GM12891 (cell line): Measurements from ENCODE around the gene MGAM2.

ENCODE experiments used
- POLR2A ChIP-seq: IDR thresholded peaks from 2 replicates; pipeline ENCODE4 v1.6.1; 2011; ENCODE audit warnings: low read depth, low read length, control low read depth
- POLR2AphosphoS5 ChIP-seq: IDR thresholded peaks from 2 replicates; pipeline ENCODE4 v1.6.1; 2011; ENCODE audit warnings: low read depth, low read length, control low read depth
- POU2F2 ChIP-seq: IDR thresholded peaks from 2 replicates; pipeline ENCODE4 v1.6.1; 2011; ENCODE audit warnings: low read depth, mild to moderate bottlenecking, control low read depth, low read length, moderate library complexity
- SPI1 ChIP-seq: IDR thresholded peaks from 2 replicates; pipeline ENCODE4 v1.6.1; 2011; ENCODE audit warnings: low read depth, low read length, control low read depth
- TAF1 ChIP-seq: IDR thresholded peaks from 2 replicates; pipeline ENCODE4 v1.6.1; 2011; ENCODE audit warnings: low read depth, low read length, control low read depth

DNA sequence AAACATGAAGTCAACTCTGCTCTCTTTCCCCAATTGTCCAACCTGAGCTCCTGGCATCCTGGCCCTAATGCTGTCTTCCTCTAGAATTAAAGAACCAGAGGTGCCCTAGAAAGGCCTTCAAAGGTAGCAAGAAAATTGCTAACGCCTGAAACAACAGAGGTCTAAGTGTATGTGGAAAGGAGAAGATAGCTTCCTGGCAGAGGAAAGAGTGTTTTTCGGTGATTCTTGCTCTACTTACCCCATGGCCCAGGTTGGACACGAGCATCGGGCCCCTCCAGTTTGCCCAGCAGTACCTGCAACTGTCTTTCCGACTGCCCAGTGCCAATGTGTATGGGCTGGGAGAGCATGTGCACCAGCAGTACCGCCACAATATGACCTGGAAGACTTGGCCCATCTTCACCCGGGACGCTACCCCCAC lies 22.2 kb downstream of the MGAM2 start:
- TF ChIP-seq POLR2AphosphoS5 (no peak), TAF1 (no peak), POLR2A (no peak), SPI1 (no peak), POU2F2 (no peak)
